BLaER1 (cell line): Measurements from ENCODE around the gene SART3.
A peak's percentile ranks its signal among the peaks of the same experiment; 100 is the strongest.

Source experiments
- H3K27ac ChIP-seq: shearing (Covaris generic); formaldehyde crosslinking; 2 replicates; pipeline ENCODE4 v1.8.1; 2022
- H3K27me3 ChIP-seq: shearing (Covaris generic); formaldehyde crosslinking; 2 replicates; pipeline ENCODE4 v1.8.1; 2022
- H3K36me3 ChIP-seq: shearing (Covaris generic); formaldehyde crosslinking; 2 replicates; pipeline ENCODE4 v1.8.1; 2022
- H3K4me1 ChIP-seq: shearing (Covaris generic); formaldehyde crosslinking; 2 replicates; pipeline ENCODE4 v1.8.1; 2022
- H3K4me2 ChIP-seq: shearing (Covaris generic); formaldehyde crosslinking; 2 replicates; pipeline ENCODE4 v1.8.1; 2022
- H3K4me3 ChIP-seq: shearing (Covaris generic); formaldehyde crosslinking; 2 replicates; pipeline ENCODE4 v1.8.1; 2022
- H3K9ac ChIP-seq: shearing (Covaris generic); formaldehyde crosslinking; 2 replicates; pipeline ENCODE4 v1.8.1; 2022
- H3K9me3 ChIP-seq: shearing (Covaris generic); formaldehyde crosslinking; 2 replicates; pipeline ENCODE4 v1.8.1; 2022
- H4K20me1 ChIP-seq: shearing (Covaris generic); formaldehyde crosslinking; 2 replicates; pipeline ENCODE4 v1.8.1; 2022
- Cebpa-rat ChIP-seq: shearing (Covaris generic); IDR thresholded peaks from 2 replicates; pipeline ENCODE4 v1.8.1; 2022

The SART3 gene

GRCh38 chr12:108604208-108604941 lies 43.4 kb upstream of the SART3 start:
- no peak for TF ChIP-seq Cebpa-rat
- H3K27ac ChIP-seq = no peak overlapping the region
- no peak overlapping the region for H3K4me3 ChIP-seq
- H3K4me2 ChIP-seq = no peak overlapping the region
- H3K9me3 ChIP-seq = no peaks in the 10 kb centered on the region
- no peaks in the 10 kb centered on the region for H3K36me3 ChIP-seq
- H3K9ac ChIP-seq = no peak overlapping the region
- no peaks in the 10 kb centered on the region for H4K20me1 ChIP-seq
- H3K27me3 ChIP-seq = no peaks in the 10 kb centered on the region
- peaks cover 70% of the 10 kb centered on the region for H3K4me1 ChIP-seq

DNA sequence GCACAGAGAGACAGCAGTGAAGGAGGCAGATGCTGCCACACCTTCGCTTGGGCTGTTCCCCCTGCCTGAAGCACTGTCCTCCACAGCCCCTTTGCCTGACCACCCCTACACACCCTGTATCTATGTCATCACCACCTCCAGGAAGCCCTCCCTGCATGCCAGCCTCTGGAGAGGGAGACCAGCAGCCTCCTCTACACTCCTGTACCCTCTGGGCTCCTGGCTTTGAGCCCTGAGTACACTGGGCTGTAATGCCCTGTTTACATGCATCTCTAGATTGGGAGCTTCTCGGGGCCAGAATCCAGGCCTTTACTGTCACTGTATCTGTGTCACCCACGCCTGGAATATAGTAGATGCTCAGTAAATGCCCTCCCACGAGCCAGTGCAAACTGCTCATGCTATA lies 42.8 kb upstream of the SART3 start:
- Histone ChIP-seq H3K4me3 (no peak overlapping the region), H3K9ac (no peak overlapping the region), H3K36me3 (no peaks in the 10 kb centered on the region), H3K27ac (no peak overlapping the region), H3K4me1 (peaks cover 64% of the 10 kb centered on the region), H3K9me3 (no peaks in the 10 kb centered on the region), H3K27me3 (no peaks in the 10 kb centered on the region), H4K20me1 (no peaks in the 10 kb centered on the region), H3K4me2 (no peak overlapping the region)
- no peak for TF ChIP-seq Cebpa-rat

DNA sequence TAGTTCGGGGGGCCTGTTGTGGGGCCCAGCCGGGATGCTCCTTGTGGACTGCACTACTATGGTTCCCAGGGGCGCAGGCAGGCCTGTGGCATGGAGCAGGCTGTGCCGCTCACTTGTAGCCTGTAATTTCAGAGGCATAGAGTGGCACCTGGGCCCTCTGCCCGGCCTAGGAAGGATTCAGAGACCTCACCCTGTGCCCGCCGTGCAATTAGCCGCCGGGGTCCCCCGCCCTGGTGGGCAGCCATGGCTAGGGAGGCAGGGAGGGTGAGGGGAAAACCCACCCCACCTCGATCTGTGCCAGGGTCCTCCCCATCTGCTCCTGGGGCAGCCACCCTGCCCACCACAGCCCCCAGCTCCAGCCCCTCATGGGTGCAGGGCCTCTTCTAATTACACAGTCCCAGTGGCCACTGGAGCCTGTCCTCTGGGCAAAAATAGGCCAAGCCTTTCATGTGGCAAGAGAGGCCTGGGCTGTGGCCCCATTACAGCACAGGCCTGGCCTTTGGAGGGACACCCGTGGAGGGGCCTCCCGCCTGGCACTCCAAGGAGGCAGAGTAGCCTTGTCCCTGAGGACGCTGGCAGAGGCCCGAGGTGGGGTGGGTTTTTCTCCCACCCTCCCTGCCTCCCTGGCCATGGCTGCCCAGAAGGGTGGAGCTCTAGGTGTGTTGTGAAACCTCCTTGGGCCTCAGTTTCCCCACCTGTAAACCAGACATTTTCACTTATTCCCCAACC lies 42.2 kb upstream of the SART3 start:
- TF ChIP-seq Cebpa-rat = no peak
- Histone ChIP-seq H3K27me3 (no peaks in the 10 kb centered on the region), H3K4me3 (no peak overlapping the region), H3K9ac (no peak overlapping the region), H3K9me3 (no peaks in the 10 kb centered on the region), H3K36me3 (no peaks in the 10 kb centered on the region), H3K4me2 (no peak overlapping the region; the same call in 1 of the 2 replicates), H4K20me1 (no peaks in the 10 kb centered on the region), H3K4me1 (peaks cover 64% of the 10 kb centered on the region), H3K27ac (0 out of 2 replicates have a peak overlapping the region, but pooled peaks have one; percentile 1)

DNA sequence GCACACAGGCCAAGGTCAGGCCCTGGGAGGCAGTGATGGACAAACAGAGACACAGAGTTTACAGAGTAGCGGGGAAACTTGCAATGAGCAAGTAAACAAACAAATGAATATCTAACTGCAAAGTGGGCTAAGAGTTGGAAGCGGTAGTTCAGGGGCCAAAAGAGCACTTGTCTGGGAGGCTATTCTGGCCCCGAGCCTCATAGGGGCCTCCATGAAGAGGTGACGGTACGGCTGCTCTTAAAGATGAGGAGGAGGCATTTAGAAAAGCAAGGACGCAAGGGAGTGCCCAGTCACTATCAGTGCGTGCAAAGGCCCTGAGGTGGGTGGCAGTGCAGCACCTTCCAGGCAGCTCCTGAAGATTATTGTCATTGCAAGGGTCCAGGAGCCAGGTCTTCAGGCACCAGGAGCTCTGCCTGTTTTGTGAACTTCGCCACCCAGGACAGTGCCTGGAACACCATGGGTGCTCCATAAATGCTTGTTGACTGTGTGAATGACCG lies 41.3 kb upstream of the SART3 start:
- no peak overlapping the region for H3K27ac ChIP-seq
- no peak overlapping the region for H3K9ac ChIP-seq
- H3K9me3 ChIP-seq = no peaks in the 10 kb centered on the region
- no peaks in the 10 kb centered on the region for H3K27me3 ChIP-seq
- no peak overlapping the region for H3K4me2 ChIP-seq
- H3K4me1 ChIP-seq = peaks cover 64% of the 10 kb centered on the region
- no peaks in the 10 kb centered on the region for H4K20me1 ChIP-seq
- no peak overlapping the region for H3K4me3 ChIP-seq
- TF ChIP-seq Cebpa-rat = no peak
- no peaks in the 10 kb centered on the region for H3K36me3 ChIP-seq

DNA sequence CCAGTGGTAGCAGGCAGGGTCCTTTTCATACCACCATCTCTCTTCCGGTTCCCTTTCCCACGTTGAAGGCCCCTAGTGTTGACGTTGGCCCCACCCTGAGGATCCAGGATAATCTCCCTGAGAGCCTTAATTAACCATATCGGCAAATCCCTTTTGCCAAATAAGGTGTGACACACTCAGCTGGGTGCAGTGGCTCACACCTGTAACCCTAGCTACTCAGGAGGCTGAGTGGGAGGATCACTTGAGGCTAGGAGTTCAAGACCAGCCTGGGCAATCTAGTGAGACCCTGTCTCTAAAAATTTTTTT lies 39.7 kb upstream of the SART3 start:
- Histone ChIP-seq H3K9ac (no peak overlapping the region), H3K27me3 (no peaks in the 10 kb centered on the region), H3K4me3 (no peak overlapping the region), H3K4me2 (no peak overlapping the region), H4K20me1 (no peaks in the 10 kb centered on the region), H3K27ac (no peak overlapping the region), H3K36me3 (no peaks in the 10 kb centered on the region), H3K4me1 (peaks cover 58% of the 10 kb centered on the region), H3K9me3 (no peaks in the 10 kb centered on the region)
- TF ChIP-seq Cebpa-rat = no peak

GRCh38 chr12:108599948-108600701 lies 39.2 kb upstream of the SART3 start:
- H4K20me1 ChIP-seq = no peaks in the 10 kb centered on the region
- no peaks in the 10 kb centered on the region for H3K27me3 ChIP-seq
- H3K4me2 ChIP-seq = no peak overlapping the region
- no peaks in the 10 kb centered on the region for H3K36me3 ChIP-seq
- no peak overlapping the region for H3K9ac ChIP-seq
- no peak overlapping the region for H3K4me3 ChIP-seq
- no peak for TF ChIP-seq Cebpa-rat
- peaks cover 56% of the 10 kb centered on the region for H3K4me1 ChIP-seq
- no peaks in the 10 kb centered on the region for H3K9me3 ChIP-seq
- H3K27ac ChIP-seq = no peak overlapping the region

DNA sequence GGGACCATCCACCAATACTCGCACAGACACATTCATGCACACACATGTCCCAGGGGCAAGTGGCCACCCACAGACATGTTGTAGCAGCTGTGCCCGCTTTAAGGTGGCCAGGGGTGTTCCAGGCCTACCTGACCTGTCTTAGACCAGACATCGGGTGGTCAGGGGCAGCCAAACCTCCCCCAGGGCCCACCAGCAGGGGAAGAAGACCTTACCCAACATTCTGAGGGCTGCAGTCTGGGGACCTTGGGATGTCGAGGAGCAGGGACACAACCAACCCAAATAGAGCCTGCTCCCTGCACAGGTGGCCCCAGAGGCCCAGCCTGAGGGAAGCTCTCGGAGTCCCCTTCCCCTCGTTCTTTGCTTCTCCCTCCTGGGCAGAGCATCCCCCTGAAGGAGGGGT lies 38.6 kb upstream of the SART3 start:
- no peaks in the 10 kb centered on the region for H4K20me1 ChIP-seq
- no peak overlapping the region for H3K9ac ChIP-seq
- no peaks in the 10 kb centered on the region for H3K36me3 ChIP-seq
- TF ChIP-seq Cebpa-rat = no peak
- H3K27me3 ChIP-seq = no peaks in the 10 kb centered on the region
- no peak overlapping the region for H3K27ac ChIP-seq
- peaks cover 51% of the 10 kb centered on the region for H3K4me1 ChIP-seq
- no peaks in the 10 kb centered on the region for H3K9me3 ChIP-seq
- no peak overlapping the region for H3K4me2 ChIP-seq
- H3K4me3 ChIP-seq = no peak overlapping the region

- Histone ChIP-seq H3K9me3 (no peaks in the 10 kb centered on the region), H3K36me3 (no peaks in the 10 kb centered on the region), H3K27me3 (no peaks in the 10 kb centered on the region), H3K9ac (no peak overlapping the region), H3K4me3 (no peak overlapping the region), H3K4me2 (peak overlapping the region; percentile 39; the same call in 1 of the 2 replicates), H3K27ac (no peak overlapping the region), H4K20me1 (no peaks in the 10 kb centered on the region), H3K4me1 (peaks cover 47% of the 10 kb centered on the region)
- TF ChIP-seq Cebpa-rat = no peak
Observed at GRCh38 chr12:108598553-108599250, 37.7 kb upstream of the SART3 start.
